NB4 (cell line): ENCODE data around the gene FUT7.
A peak's percentile ranks its signal among the peaks of the same experiment; 100 is the strongest.

ENCODE experiments used
- DNase-seq: peaks from one replicate; pipeline ENCODE4 v3.0.0; 2010; ENCODE audit warnings: low read depth
- H3K4me3 ChIP-seq: one replicate; pipeline ENCODE4 v1.5.1; 2011; ENCODE audit warnings: mild to moderate bottlenecking, low read depth, low read length, moderate library complexity
- MYC ChIP-seq: IDR thresholded peaks from 2 replicates; pipeline ENCODE4 v1.6.1; 2011; ENCODE audit warnings: low read depth, low read length
- POLR2A ChIP-seq: IDR thresholded peaks from 2 replicates; pipeline ENCODE4 v1.6.1; 2011; ENCODE audit warnings: mild to moderate bottlenecking; ENCODE audit not compliant: insufficient read length; ENCODE audit errors: extremely low read depth
- TF ChIP-seq, protein P1 (sequence below): IDR thresholded peaks from 2 replicates; pipeline ENCODE4 v1.6.1; 2011; ENCODE audit warnings: low read depth, low read length
- TF ChIP-seq, protein P2 (sequence below): IDR thresholded peaks from one replicate; pipeline ENCODE4 v1.5.1; 2012; ENCODE audit warnings: low read depth, low read length

FUT7 gene

DNA sequence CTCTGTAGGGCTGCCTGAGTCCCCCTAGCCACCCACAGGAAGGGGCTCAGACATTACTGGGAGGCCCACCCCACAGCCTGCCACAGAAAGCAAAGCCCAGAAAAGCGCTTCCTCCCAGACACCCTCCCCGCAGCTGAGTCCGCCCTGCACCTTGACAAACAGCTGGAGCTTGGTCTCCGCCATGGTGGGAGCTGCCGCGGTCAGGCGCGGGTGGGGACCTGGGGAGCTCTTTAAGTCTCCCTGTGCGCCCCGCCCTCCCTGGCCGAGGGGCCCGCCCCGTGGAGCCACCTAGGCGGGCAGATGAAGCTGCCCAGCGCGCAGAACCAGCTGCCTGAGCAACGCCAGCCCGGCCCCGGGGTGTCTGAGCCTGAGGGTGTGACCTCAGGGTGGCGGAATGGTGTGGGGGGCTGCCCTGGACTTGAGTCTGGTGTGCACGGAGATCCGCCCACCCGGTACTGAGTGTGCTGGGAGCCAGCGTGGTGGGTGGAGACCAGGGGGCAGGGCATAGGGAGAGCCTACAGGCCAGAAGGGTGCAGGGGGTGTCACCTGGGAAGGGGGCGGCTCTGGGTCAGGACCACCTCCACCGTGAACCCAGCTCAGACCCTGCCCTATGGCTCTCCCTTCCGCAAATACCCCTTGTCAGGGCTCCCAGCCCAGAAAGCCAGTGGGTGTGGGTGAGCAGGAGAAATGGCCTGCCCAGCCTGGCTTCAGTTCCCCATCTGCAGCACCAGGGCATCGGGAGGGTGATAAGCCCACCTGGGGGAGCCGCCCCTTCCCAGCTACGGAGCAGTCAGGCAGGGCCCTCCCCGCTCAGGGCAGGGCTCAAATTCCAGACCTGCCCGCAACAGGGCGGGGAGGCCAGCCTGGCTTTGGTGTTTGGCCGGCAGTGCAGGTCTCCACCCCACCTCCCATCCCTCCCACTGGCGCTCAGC is 35.3 kb downstream of the FUT7 start, which contains the start of gene CLIC3:
Gene CLIC3 (minus strand): TSS at position 208 of the 932 bp plus-strand sequence. CDS start 25 bp downstream, at position 183.
- DNase-seq = peak; percentile 54
- H3K4me3 ChIP-seq = no peak within 1 kb of the TSS
- TF ChIP-seq, protein P1, sequence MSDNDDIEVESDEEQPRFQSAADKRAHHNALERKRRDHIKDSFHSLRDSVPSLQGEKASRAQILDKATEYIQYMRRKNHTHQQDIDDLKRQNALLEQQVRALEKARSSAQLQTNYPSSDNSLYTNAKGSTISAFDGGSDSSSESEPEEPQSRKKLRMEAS = no peak
- TF ChIP-seq POLR2A (no peak), MYC (no peak)
- TF ChIP-seq, protein P2, sequence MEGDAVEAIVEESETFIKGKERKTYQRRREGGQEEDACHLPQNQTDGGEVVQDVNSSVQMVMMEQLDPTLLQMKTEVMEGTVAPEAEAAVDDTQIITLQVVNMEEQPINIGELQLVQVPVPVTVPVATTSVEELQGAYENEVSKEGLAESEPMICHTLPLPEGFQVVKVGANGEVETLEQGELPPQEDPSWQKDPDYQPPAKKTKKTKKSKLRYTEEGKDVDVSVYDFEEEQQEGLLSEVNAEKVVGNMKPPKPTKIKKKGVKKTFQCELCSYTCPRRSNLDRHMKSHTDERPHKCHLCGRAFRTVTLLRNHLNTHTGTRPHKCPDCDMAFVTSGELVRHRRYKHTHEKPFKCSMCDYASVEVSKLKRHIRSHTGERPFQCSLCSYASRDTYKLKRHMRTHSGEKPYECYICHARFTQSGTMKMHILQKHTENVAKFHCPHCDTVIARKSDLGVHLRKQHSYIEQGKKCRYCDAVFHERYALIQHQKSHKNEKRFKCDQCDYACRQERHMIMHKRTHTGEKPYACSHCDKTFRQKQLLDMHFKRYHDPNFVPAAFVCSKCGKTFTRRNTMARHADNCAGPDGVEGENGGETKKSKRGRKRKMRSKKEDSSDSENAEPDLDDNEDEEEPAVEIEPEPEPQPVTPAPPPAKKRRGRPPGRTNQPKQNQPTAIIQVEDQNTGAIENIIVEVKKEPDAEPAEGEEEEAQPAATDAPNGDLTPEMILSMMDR = no peak

DNA sequence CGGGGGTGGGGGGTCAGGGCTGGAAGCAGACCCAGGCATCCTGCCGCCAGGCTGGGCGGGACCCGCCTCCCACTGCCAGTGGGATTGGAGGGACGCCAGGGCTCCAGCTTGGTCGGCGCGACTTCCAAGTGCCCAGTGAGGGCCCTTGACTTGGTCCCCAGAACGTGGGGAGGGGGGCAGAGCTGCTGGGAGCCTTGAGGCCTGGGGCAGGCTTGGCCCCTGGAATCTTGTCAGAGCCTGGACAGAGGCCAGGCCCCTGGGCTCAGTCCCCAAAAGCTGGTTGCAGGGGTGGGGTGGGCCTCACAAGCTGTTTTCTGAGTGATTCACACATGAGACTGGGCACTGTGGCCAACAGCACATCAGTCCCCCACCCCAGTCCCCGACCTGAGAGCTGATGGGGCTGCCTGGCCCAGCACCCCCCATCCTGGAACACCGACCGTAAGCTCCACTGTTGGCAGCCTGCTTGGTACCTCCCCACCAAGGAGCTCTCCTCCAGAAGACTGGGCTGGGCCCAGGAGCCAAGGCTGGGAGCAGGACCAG is 36.0 kb downstream of the FUT7 start:
- no peak overlapping the region for H3K4me3 ChIP-seq
- no peak for DNase-seq
- TF ChIP-seq, protein P1 = no peak
- TF ChIP-seq, protein P2 = no peak
- no peak for TF ChIP-seq MYC
- no peak for TF ChIP-seq POLR2A

DNA sequence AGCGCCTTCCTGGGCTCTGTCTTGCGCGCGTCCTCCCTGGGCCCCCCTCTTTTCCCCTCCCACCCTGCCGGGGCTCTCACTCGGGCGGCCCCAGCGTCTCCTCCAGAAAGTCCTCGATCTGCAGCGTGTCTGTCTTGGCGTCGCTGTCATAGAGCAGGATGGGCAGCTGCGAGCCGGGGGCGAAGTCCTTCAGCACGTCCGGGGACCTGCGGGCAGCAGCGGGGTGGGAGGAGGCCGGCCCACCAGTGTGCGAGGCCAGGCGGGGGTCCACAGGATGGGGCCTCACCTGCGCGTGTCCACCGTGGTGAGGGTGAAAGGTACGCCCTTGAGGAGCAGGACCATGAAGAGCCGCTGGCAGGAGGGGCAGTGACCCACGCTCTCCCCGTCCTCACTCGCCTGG is 36.5 kb downstream of the FUT7 start:
- no peak for DNase-seq
- no peak overlapping the region for H3K4me3 ChIP-seq
- TF ChIP-seq MYC (no peak), POLR2A (no peak)
- TF ChIP-seq, protein P2 = no peak
- TF ChIP-seq, protein P1 = no peak

- no peak overlapping the region for H3K4me3 ChIP-seq
- TF ChIP-seq MYC (no peak), POLR2A (no peak)
- TF ChIP-seq, protein P1 = no peak
- TF ChIP-seq, protein P2 = no peak
- DNase-seq = no peak
Observed at GRCh38 chr9:136994888-136995230, 37.0 kb downstream of the FUT7 start.

DNA sequence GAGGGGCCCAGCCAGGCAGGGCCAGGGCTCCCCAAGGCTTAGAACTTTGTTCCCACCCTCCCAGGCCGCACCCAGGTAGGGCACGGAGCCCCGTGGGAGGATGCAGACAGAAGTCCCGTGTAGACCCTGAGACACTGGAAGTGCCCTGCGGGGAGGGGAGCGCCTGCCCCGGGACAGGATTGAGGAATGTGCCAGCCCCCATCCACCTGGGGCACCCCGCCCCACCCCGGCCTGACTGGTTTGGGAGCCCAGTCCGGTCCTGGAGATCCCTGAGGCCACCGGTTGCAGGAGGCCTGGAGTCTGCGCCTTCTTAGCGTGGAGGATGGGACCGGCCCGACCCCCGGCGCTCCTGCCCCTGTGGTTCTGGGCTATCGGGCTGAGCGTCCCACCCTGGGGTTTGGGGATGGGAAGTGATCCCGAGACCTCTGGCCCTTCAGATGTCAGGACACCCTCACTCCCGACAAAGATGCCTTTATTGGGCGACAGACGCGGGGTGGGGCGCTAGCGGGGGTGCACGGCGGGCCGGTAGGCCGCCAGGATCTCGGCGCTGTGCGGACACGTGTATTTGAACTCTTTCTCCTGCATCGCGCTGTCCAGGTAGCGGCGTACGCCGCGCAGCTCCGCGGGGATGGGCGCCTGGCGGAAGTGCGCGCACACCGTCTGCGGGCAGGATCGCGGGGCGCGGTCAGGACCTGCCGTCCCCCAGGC is 37.6 kb downstream of the FUT7 start:
- TF ChIP-seq, protein P1 = no peak
- TF ChIP-seq, protein P2 = no peak
- TF ChIP-seq MYC = no peak
- no peak for TF ChIP-seq POLR2A
- no peak overlapping the region for H3K4me3 ChIP-seq
- DNase-seq = no peak
